ENCODE data around the gene OSBPL10. TPM values are rescaled to one million over a fixed set of nuclear protein-coding genes. Genes with fewer than 3 reads are reported as not detected.
"Not testable (repeated sequence)": the region's sequence is repeated elsewhere in the genome, so short reads cannot be mapped to it uniquely, and the experiment has no call there.

OSBPL10 gene
- total RNA-seq, 1 donor from 2014 or later = 12.1 TPM

DNA sequence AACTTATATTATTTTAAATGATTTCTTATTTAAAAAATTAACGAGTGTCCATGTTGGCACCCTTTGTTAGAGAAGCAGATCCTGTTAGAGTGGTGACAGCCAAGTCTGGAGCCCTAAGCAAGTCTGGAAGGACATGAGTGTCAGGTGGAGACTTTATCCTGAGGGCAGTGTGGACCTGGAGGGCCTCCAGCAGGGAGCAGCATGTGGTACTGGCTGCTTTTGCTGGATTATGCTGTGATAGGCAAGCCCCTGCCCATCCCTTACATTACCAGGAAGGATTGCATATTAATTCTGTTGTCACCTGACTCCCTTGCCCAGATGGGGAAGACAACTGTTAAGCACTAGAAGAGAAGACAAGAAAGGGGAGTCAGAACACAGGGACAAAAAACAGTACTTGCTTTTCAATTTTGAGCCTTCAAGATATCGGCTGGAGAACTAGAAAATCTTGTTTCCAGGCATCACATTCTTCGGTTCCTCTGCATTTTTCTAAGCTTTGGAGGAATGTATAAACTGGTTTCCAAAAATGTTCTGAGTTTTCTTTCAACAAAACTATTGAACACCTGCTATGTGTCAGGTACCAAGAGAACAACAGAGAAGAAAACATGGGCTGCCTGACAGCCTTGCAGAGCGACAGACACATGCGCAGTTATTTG lies 23.2 kb upstream of the OSBPL10 start:
- Mint-ChIP-seq H3K9me3 (peaks cover 4% of the 10 kb centered on the region), H3K27me3 (ENCODE audit: insufficient read depth) (peaks cover 18% of the 10 kb centered on the region), H3K4me1 (ENCODE audit: low read depth) (peaks cover 4% of the 10 kb centered on the region), H3K4me3 (no peak overlapping the region), H3K36me3 (ENCODE audit: low read depth) (no peaks in the 10 kb centered on the region), H3K27ac (no peak overlapping the region)
- intact Hi-C loops (cut with micrococcal nuclease) = no loop called here
- no peak for DNase-seq (ENCODE audit: low spot score)

DNA sequence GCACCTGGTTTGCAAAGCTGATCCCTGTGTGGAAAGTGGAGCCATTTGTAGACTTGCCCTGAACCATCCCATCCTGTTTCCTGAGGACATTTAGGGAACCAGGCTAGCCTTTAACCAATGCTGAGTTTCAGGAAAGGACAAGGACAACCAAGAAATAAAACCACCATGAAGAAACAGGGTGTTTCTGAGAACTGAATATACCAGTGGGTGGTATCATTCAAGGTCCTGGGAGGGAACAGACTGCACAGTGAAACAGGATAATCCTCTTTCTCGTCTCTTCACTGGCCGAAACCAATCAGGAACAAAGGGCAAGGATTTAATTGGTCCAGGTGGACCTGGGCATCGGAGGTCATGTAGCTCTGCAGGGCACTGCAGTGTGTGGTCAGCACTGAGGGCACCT lies 22.3 kb upstream of the OSBPL10 start:
- no peak for DNase-seq (ENCODE audit: low spot score)
- Mint-ChIP-seq H3K36me3 (ENCODE audit: low read depth) (no peaks in the 10 kb centered on the region), H3K4me1 (ENCODE audit: low read depth) (peaks cover 4% of the 10 kb centered on the region), H3K27ac (no peak overlapping the region), H3K4me3 (no peak overlapping the region), H3K27me3 (ENCODE audit: insufficient read depth) (peaks cover 18% of the 10 kb centered on the region), H3K9me3 (peaks cover 11% of the 10 kb centered on the region)
- intact Hi-C loops (cut with micrococcal nuclease) = no loop called here

DNA sequence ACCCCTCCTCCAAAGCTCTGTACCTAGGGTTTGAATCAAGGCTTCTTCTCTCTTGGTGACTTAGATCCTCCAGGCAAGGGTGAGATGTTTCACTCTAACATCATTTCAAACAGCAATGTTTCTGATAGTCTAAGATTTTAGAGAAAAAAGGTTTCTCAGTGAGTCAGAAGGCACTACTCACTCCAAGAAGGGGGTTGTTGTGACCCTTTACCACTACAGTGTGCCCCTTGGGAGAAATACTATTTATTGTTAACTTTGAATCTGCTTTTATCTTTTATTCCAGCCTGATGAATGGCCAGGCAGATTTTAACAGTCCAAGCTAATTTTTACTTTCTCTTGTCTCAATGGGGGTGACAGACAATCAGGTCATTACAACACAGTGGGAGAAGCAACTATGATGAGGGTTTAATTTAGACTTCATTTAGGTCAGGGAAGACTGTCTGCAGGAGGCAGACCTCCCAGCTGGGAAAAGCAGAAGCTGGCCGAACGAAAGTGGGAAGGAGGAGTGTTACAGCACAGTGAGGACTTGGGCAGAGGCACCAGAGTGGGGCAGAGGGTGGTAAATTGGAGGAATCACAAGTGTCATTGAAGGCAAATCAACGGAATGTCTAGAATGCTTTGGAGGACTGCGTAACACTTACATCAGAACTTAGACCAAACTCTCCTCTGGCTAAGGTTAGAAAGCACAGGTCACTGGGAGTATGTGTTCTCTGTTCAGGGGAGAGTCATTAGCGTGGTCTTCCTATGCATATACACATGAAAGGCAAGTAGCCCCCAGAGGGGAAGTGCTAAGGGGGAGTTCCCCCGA lies 21.7 kb upstream of the OSBPL10 start:
- Mint-ChIP-seq H3K9me3 (peaks cover 12% of the 10 kb centered on the region), H3K4me3 (no peak overlapping the region), H3K27ac (no peak overlapping the region), H3K36me3 (ENCODE audit: low read depth) (no peaks in the 10 kb centered on the region), H3K27me3 (ENCODE audit: insufficient read depth) (peaks cover 18% of the 10 kb centered on the region), H3K4me1 (ENCODE audit: low read depth) (peaks cover 4% of the 10 kb centered on the region)
- intact Hi-C loops (cut with micrococcal nuclease) = no loop called here
- no peak for DNase-seq (ENCODE audit: low spot score)

DNA sequence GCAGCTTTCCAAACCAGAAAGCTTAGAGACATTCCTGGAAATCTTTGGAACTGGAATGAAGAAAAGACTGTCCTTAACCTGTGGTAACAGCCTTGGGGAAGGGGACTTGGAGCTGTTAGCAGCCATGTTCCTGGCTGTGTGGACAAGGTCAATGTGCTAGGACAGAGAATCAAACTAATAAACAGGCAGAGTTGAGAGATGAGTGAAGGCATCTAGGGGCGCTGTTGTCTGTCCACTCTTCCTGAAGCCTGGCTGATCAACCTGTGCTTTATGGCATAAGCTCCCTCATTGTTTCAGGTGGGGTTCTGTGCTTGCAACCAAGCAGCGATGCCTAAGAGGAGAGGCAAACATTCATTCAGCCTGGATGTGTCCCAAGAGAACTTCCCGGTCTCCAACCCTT lies 19.8 kb upstream of the OSBPL10 start:
- Mint-ChIP-seq H3K4me3 (no peak overlapping the region), H3K9me3 (peaks cover 12% of the 10 kb centered on the region), H3K4me1 (ENCODE audit: low read depth) (peaks cover 8% of the 10 kb centered on the region), H3K27me3 (ENCODE audit: insufficient read depth) (peaks cover 16% of the 10 kb centered on the region), H3K36me3 (ENCODE audit: low read depth) (no peaks in the 10 kb centered on the region), H3K27ac (no peak overlapping the region)
- no peak for DNase-seq (ENCODE audit: low spot score)
- intact Hi-C loops (cut with micrococcal nuclease) = no loop called here

DNA sequence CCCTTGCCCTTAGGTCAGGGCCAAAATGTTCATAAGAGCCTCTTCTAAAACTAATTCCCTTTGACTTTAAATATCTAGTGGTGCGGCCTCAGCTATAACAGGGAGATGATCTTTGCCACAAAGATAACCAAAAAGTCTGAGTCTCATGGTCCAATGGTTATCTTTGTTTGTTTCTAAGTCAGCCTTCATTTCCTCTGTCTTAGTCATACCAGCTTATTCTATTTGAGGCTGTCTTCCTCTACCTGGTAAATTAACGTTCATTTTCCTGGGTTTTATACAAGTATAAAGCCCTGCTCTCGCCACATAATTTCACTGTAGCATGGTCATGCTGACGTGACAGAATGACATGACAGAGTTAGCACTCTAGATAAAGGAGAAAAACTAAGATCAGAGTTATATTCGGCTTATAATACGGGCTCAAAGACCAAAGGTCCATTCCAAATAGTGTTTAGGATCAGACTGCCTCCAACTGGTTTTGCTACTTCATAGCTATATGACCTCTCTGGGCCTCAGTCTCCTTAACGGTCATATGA lies 18.9 kb upstream of the OSBPL10 start:
- Mint-ChIP-seq H3K27ac (no peak overlapping the region), H3K9me3 (peaks cover 12% of the 10 kb centered on the region), H3K36me3 (ENCODE audit: low read depth) (no peaks in the 10 kb centered on the region), H3K27me3 (ENCODE audit: insufficient read depth) (peaks cover 14% of the 10 kb centered on the region), H3K4me3 (no peak overlapping the region), H3K4me1 (ENCODE audit: low read depth) (peaks cover 10% of the 10 kb centered on the region)
- no peak for DNase-seq (ENCODE audit: low spot score)
- intact Hi-C loops (cut with micrococcal nuclease) = no loop called here

DNA sequence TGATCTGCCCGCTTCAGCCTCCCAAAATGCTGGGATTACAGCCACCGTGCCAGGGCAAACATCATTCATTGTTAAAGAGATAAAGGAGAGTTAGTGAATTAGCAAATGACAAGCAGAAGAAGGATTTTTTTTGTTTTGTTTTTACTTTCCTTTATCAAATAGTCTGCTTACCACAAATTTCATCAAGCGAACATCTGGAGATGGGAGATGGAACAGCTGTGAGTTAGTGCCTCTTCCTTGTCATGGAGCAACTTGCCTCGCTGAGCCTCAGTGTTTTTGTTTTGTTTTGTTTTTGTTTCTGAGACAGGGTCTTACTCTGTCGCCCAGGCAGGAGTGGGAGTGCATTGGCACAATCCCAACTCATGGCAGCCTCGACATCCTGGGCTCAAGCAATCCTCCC lies 16.4 kb upstream of the OSBPL10 start:
- H3K4me3 Mint-ChIP-seq = no peak overlapping the region
- intact Hi-C loops (cut with micrococcal nuclease) = no loop called here
- DNase-seq (ENCODE audit: low spot score) = no peak
- no peak overlapping the region for H3K27ac Mint-ChIP-seq
- peaks cover 10% of the 10 kb centered on the region for H3K4me1 Mint-ChIP-seq (ENCODE audit: low read depth)
- peaks cover 29% of the 10 kb centered on the region for H3K9me3 Mint-ChIP-seq
- peaks cover 6% of the 10 kb centered on the region for H3K27me3 Mint-ChIP-seq (ENCODE audit: insufficient read depth)
- no peaks in the 10 kb centered on the region for H3K36me3 Mint-ChIP-seq (ENCODE audit: low read depth)

DNA sequence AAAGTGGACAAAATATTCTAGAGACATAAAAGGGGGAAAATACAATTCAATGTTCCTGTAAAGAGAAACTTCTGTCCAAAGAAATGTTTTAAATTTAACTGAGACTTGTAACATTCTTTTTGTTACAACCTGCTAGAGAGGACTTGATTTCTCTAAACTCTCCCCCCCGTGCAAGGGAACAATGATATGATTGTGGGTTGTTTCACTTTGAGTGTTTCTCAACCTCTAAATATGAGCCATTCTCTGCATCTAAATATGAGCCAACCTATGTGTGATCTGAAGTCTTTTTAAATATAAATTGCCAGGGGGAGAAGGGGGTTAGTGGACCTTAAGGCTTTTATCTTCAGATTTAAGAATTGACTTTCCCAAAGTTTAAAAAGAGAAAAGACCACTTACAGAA lies 15.1 kb upstream of the OSBPL10 start:
- H3K9me3 Mint-ChIP-seq = peaks cover 32% of the 10 kb centered on the region
- peaks cover 4% of the 10 kb centered on the region for H3K27me3 Mint-ChIP-seq (ENCODE audit: insufficient read depth)
- H3K4me3 Mint-ChIP-seq = no peak overlapping the region
- peaks cover 10% of the 10 kb centered on the region for H3K4me1 Mint-ChIP-seq (ENCODE audit: low read depth)
- intact Hi-C loops (cut with micrococcal nuclease) = no loop called here
- no peaks in the 10 kb centered on the region for H3K36me3 Mint-ChIP-seq (ENCODE audit: low read depth)
- H3K27ac Mint-ChIP-seq = no peak overlapping the region
- DNase-seq (ENCODE audit: low spot score) = no peak

DNA sequence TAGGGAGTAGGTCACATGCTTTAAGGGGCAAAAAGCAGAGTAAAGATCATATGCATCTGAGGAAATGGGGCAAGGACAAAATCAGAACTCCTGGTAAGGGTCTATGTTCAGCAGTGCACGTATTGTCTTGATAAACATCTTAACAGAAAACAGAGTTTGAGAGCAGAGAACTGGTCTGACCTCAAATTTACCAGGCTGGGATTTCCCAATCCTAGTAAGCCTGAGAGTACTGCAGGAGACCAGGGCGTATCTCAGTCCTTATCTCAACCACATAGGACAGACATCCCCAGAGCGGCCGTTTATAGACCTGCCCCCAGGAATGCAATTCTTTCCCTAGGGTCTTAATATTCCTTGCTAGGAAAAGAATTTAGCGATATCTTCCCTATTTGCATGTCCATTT lies 14.0 kb upstream of the OSBPL10 start:
- H3K27me3 Mint-ChIP-seq (ENCODE audit: insufficient read depth); DNase-seq (ENCODE audit: low spot score); H3K36me3 Mint-ChIP-seq (ENCODE audit: low read depth); H3K4me3 Mint-ChIP-seq; H3K27ac Mint-ChIP-seq; H3K4me1 Mint-ChIP-seq (ENCODE audit: low read depth): not testable (repeated sequence)
- intact Hi-C loops (cut with micrococcal nuclease) = loop anchor here (2.0 kb wide), 1 partner anchor 14 kb away; the partner anchor contains the start of genes OSBPL10 and ZNF860
- peaks cover 29% of the 10 kb centered on the region for H3K9me3 Mint-ChIP-seq

DNA sequence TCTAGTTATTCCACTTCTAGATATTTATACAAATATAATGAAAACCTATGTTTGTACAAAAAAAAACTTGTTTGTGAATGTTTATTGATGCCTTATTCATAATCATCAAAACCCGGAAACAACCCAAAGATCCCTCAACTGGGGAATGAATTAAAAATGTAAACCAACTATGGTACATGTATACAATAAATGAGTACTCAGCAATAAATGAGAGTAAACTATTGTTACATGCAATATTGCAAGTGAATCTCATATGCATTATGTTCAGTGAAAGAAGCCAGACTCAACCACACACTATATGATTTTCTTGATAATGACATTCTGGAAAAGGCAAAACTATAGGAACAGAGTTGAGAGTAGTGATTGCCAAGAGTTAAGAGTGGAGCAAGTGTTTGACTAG lies 12.8 kb upstream of the OSBPL10 start:
- no peaks in the 10 kb centered on the region for H3K36me3 Mint-ChIP-seq (ENCODE audit: low read depth)
- H3K27me3 Mint-ChIP-seq (ENCODE audit: insufficient read depth) = no peaks in the 10 kb centered on the region
- peaks cover 6% of the 10 kb centered on the region for H3K4me1 Mint-ChIP-seq (ENCODE audit: low read depth)
- DNase-seq (ENCODE audit: low spot score) = no peak
- H3K4me3 Mint-ChIP-seq = no peak overlapping the region
- H3K27ac Mint-ChIP-seq = no peak overlapping the region
- intact Hi-C loops (cut with micrococcal nuclease) = loop anchor here (2.0 kb wide), 1 partner anchor 13 kb away; the partner anchor contains the start of genes OSBPL10 and ZNF860
- H3K9me3 Mint-ChIP-seq = peaks cover 26% of the 10 kb centered on the region

DNA sequence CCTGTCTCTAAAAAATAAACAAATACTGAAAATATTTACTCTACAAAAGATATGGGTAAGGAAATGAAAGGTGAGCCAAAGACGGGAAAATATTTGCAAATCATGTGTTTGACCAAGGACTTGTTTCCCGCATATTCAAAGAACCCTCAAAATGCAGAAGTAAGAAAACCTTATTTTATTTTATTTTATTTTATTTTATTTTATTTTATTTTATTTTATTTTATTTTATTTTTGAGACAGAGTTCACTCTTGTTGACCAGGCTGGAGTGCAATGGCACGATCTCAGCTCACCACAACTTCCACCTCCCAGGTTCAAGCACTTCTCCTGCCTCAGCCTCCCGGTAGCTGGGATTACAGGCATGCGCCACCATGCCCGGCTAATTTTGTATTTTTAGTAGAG lies 11.9 kb upstream of the OSBPL10 start:
- H3K27me3 Mint-ChIP-seq (ENCODE audit: insufficient read depth); H3K27ac Mint-ChIP-seq; H3K4me1 Mint-ChIP-seq (ENCODE audit: low read depth); intact Hi-C loops (cut with micrococcal nuclease); H3K36me3 Mint-ChIP-seq (ENCODE audit: low read depth); DNase-seq (ENCODE audit: low spot score); H3K4me3 Mint-ChIP-seq: not testable (repeated sequence)
- peaks cover 20% of the 10 kb centered on the region for H3K9me3 Mint-ChIP-seq

DNA sequence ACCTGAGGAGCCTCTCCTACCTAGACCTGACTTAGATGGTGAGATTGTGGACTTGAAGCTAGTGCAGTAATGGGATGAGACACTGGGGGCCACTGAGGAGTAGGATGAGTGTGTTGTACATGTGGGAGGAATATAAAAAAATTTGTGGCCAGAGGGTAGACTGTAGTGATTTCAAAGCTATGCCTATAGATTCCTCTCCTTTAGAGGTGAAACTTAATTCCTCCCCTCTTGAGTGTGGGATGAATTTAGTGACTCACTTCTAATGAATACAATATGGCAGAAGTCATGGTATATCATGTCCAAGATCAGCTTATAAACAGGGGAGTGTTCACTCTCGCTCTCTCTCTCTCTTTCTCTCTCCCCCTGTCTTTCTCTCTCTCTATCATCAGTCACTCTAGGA lies 7.2 kb upstream of the OSBPL10 start:
- H3K27ac Mint-ChIP-seq = no peak overlapping the region
- peaks cover 7% of the 10 kb centered on the region for H3K9me3 Mint-ChIP-seq
- intact Hi-C loops (cut with micrococcal nuclease) = loop anchor here (10.0 kb wide), 1 partner anchor 453 kb away; the partner anchor contains the start of gene STT3B
- H3K36me3 Mint-ChIP-seq (ENCODE audit: low read depth) = no peaks in the 10 kb centered on the region
- no peak for DNase-seq (ENCODE audit: low spot score)
- no peaks in the 10 kb centered on the region for H3K27me3 Mint-ChIP-seq (ENCODE audit: insufficient read depth)
- H3K4me3 Mint-ChIP-seq = no peak overlapping the region
- H3K4me1 Mint-ChIP-seq (ENCODE audit: low read depth) = no peaks in the 10 kb centered on the region

DNA sequence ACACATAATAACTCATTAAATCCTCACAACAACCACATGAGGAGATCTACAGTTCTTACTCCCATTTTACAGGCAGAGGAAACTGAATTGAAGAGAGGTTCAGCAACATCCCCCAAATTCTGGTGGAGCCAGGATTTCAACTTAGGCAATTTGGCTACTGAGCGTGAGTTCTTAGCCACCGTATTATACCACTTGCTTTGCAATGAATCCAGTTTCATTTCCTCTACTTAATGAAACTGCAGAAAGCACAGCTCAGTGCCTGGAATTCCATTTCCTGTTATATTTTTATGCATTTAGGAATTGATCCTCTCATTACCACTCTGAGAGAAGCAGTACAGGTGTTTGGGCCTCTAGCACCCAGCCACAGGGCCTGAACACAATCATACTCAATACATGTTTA lies 4.8 kb upstream of the OSBPL10 start:
- H3K4me1 Mint-ChIP-seq (ENCODE audit: low read depth) = peaks cover 10% of the 10 kb centered on the region
- H3K9me3 Mint-ChIP-seq = no peaks in the 10 kb centered on the region
- peaks cover 11% of the 10 kb centered on the region for H3K27me3 Mint-ChIP-seq (ENCODE audit: insufficient read depth)
- no peak for DNase-seq (ENCODE audit: low spot score)
- H3K36me3 Mint-ChIP-seq (ENCODE audit: low read depth) = no peaks in the 10 kb centered on the region
- no peak overlapping the region for H3K27ac Mint-ChIP-seq
- intact Hi-C loops (cut with micrococcal nuclease) = loop anchor here (10.0 kb wide), 1 partner anchor 451 kb away; the partner anchor contains the start of gene STT3B
- H3K4me3 Mint-ChIP-seq = no peak overlapping the region

DNA sequence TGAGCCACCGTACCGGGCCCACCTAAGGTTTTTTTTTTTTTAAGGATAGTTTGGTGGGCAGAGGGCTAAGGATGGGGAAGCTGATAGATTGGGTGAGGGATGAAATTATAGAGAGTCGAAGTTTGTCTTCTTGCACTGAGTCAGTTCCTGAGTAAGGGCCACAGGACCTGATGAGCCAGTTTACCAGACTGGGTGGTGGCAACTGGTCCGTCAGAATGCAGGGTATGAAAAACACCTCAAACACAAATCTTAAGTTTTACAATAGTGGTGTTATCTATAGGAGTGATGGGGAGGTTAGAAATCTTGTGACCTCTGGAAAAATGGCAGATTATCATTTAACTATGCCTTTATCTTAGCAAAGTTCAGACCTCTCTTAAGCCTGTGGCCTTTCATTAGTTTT lies 3.3 kb upstream of the OSBPL10 start:
- intact Hi-C loops (cut with micrococcal nuclease) = loop anchor here (10.0 kb wide), 1 partner anchor 450 kb away; the partner anchor contains the start of gene STT3B
- Mint-ChIP-seq H3K27me3 (ENCODE audit: insufficient read depth) (peaks cover 15% of the 10 kb centered on the region), H3K4me3 (no peak overlapping the region), H3K36me3 (ENCODE audit: low read depth) (peaks cover under 1% of the 10 kb centered on the region), H3K27ac (no peak overlapping the region), H3K4me1 (ENCODE audit: low read depth) (peaks cover 16% of the 10 kb centered on the region), H3K9me3 (no peaks in the 10 kb centered on the region)
- DNase-seq (ENCODE audit: low spot score) = no peak
